NCI-H1436 treated with DMSO at 0.1 percent for 48 hours (cell line): ENCODE results near the gene GOLGA6D.
"Not testable (repeated sequence)": the region's sequence is repeated elsewhere in the genome, so short reads cannot be mapped to it uniquely, and the experiment has no call there.

Experiments used
- DNase-seq: peaks from one replicate; lab custom pipeline; 2025; lab: John Stamatoyannopoulos, UW

GOLGA6D gene

GRCh38 chr15:75293660-75294059 lies 11.0 kb downstream of the GOLGA6D start:
- DNase-seq: not testable (repeated sequence)

GRCh38 chr15:75298541-75299310 lies 16.1 kb downstream of the GOLGA6D start:
- not testable (repeated sequence) for DNase-seq

GRCh38 chr15:75299311-75299688 lies 16.7 kb downstream of the GOLGA6D start:
- DNase-seq: not testable (repeated sequence)

- DNase-seq: not testable (repeated sequence)
Measured at GRCh38 chr15:75300026-75300425, 17.4 kb downstream of the GOLGA6D start.

- DNase-seq: no peak
Measured at GRCh38 chr15:75302318-75302717, 19.7 kb downstream of the GOLGA6D start.

GRCh38 chr15:75302753-75303152 lies 20.1 kb downstream of the GOLGA6D start:
- not testable (repeated sequence) for DNase-seq

GRCh38 chr15:75306188-75306587 lies 23.6 kb downstream of the GOLGA6D start:
- DNase-seq: no peak

DNA sequence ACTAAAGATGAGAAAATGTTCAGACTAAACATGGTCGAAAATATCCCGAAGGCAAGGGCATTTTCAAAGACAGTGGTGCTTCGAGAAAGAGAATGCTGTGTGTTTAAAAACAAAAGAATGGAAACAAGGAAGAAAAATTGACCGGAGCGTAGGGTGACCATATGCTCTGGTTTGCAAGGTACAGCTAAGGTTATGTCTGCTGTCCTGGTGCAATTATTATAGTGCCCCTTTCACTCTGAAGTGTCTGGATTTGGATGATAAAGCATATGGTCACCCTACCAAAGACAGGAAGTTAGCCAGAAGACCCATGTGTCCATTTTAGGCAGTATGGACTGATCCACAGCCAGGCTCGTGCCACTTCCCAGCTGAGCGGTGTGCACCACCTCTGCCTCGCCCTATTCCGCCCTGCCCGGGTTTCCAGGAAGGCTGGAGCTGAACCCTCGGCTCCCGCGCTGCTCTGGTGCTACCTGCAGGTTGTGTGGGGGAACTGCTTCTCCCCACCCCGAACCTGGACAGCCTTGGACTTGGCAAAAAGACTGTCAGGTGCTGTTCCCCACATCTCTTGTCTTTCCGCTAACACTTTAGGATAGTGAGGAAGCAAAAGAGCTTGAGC lies 25.2 kb downstream of the GOLGA6D start:
- DNase-seq: no peak

- no peak for DNase-seq
Measured at GRCh38 chr15:75309711-75310110, 27.1 kb downstream of the GOLGA6D start.

DNA sequence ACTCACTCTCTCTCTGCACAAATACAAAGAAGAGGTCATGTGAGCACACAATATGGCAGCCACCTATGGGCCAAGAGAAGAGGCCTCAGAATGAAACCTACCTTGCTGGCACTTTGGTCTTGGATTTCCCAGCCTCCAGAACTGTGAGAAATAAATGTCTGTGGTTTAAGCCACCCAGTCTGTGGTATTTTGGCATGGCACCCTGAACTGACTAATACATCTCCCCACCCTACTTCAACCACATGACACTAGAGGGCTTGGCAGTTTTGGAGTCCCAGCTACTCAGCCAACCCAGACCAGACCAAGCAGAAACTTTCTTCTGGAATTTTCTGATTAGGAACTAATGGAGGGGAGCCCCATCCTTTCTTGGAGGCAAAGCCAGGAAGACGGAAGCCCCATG lies 29.9 kb downstream of the GOLGA6D start:
- not testable (repeated sequence) for DNase-seq

DNA sequence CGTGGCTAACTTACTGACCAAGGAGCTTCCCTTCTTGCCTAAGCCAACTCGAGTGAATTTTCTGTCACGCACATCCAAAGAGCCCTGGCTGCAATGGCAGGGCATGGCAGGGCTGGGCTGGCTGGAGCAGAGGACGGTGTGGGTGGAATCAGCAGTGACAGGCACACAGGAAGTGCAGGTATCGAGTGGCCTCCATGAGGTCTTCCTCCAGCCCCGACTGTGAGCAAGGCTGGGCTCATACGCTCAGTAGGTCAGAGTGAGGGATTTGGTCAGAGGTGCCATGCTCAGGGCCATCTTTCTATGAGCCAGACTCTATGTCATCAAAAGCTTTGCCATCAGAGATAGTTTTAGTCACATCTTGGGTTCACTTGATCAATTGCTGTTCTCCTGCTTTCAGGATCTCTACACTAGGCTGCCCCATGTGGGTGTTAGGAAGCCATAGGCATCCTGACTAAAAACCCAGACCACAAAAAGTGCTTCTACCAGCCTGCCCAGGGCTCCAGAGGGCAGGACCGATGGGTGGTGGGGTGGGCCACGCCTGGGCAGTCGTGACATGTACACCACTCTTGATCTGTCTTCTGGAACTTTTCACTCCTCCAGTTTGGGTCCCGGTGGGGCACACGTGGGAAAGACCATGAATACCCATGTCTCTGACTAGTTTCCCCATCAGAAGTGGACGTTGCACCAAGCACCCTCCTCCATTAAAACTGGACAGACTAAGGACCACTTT lies 30.6 kb downstream of the GOLGA6D start:
- no peak for DNase-seq

DNA sequence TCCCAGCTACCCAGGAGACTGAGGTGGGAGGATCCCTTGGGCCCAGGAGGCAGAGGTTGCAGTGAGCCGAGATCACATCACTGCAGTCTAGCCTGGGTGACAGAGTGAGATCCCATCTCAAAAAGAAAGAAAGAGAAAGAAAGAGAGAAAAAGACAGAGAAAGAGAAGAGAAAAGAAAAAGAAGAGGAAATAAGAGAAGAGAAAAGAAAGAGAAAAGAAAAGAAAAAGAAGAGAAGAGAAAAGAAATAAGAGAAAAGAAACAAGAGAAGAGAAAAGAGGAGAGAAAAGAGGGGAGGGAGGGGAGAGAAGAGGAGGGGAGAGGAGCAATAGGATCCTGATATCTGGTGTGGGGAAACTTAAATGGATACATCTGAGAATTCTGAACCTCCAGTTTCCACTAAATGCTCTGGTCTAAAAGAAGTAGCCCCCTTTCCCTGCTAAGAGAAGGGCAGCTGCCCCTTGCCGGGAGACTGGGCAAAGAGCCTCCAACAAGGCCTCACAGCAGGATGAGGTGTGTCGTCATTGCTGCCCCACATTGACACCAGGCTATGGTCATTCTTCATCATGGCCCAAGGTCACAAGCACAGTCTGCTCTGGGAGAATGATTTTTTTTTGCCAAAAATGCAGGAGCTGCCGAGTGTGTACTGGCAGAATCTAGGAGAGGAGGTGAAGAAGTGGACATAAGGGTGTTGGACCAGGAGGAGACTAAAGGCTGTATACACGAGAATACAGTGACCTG lies 32.1 kb downstream of the GOLGA6D start:
- no peak for DNase-seq

GRCh38 chr15:75319231-75319897 lies 36.7 kb downstream of the GOLGA6D start:
- not testable (repeated sequence) for DNase-seq

GRCh38 chr15:75321711-75322110 lies 39.1 kb downstream of the GOLGA6D start:
- no peak for DNase-seq

GRCh38 chr15:75325922-75326321 lies 43.3 kb downstream of the GOLGA6D start:
- DNase-seq: no peak

GRCh38 chr15:75327005-75327404 lies 44.4 kb downstream of the GOLGA6D start:
- DNase-seq: no peak

DNA sequence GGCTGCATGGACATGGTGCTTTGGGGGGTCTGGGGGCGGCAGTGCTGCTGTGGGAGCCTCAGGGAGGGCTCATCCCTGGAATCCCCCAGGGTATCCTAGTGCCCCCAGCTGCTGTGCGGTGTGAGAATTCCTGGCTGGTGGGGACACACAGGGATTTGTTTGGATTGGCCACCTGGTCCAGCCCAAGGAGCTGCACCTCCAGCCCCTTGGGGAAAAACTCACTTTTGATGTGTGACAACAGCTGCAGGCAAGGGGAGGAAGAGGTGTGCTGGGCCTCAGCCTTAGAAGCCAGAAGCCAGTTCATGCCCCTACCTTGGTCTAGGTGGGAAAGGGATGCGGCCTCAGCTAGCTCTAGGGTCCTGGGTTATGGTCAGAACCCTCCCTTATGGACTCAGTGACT lies 44.9 kb downstream of the GOLGA6D start:
- DNase-seq: no peak

GRCh38 chr15:75328493-75329314 lies 46.1 kb downstream of the GOLGA6D start:
- no peak for DNase-seq

- no peak for DNase-seq
Measured at GRCh38 chr15:75329571-75329970, 46.9 kb downstream of the GOLGA6D start.

DNA sequence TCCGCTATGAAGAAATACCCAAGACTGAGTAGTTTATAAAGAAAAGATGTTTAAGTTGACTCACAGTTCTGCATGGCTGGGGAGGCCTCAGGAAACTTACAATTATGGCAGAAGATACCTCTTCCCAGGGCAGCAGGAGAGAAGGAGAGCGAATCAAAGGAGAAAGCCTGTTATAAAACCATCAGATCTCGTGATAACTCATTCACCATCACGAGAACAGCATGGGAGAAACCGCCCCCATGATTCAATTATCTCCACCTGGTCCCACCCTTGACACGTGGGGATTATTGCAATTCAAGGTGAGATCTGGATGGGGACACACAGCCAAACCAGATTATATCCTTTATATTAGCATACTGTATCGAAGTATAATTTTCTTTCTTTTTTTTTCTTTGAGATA lies 49.5 kb downstream of the GOLGA6D start:
- DNase-seq: not testable (repeated sequence)
